ENCODE measurements around the gene OGFR. TPM values are rescaled to one million over a fixed set of nuclear protein-coding genes. Genes with fewer than 3 reads are reported as not detected.

Gene OGFR
- total RNA-seq, 1 donor, result 33.7 TPM

- no peak for TF ChIP-seq CTCF (IDR thresholded peaks at IDR 0.05; ENCODE audit: insufficient read depth, low read depth, low read length)
- DNase-seq (ENCODE audit: low read depth), result no peak
Observed at GRCh38 chr20:62769346-62770071, 35.1 kb upstream of the OGFR start.

GRCh38 chr20:62770111-62770910 lies 34.3 kb upstream of the OGFR start:
- DNase-seq (ENCODE audit: low read depth), result no peak
- H3K4me3 ChIP-seq (ENCODE audit: low read depth, low read length), result no peak overlapping the region
- no peak for TF ChIP-seq CTCF (IDR thresholded peaks at IDR 0.05; ENCODE audit: insufficient read depth, low read depth, low read length)

More at GRCh38 chr20:62769346-62770071, 35.1 kb upstream of the OGFR start:
- no peak overlapping the region for H3K4me3 ChIP-seq (ENCODE audit: low read depth, low read length)

GRCh38 chr20:62770916-62771315 lies 33.7 kb upstream of the OGFR start:
- H3K4me3 ChIP-seq (ENCODE audit: low read depth, low read length), result no peak overlapping the region
- no peak for DNase-seq (ENCODE audit: low read depth)
- TF ChIP-seq CTCF (IDR thresholded peaks at IDR 0.05; ENCODE audit: insufficient read depth, low read depth, low read length), result no peak

- no peak for DNase-seq (ENCODE audit: low read depth)
- no peak overlapping the region for H3K4me3 ChIP-seq (ENCODE audit: low read depth, low read length)
- TF ChIP-seq CTCF (IDR thresholded peaks at IDR 0.05; ENCODE audit: insufficient read depth, low read depth, low read length), result no peak
Observed at GRCh38 chr20:62771396-62772102, 33.1 kb upstream of the OGFR start.

- no peak overlapping the region for H3K4me3 ChIP-seq (ENCODE audit: low read depth, low read length)
- no peak for TF ChIP-seq CTCF (IDR thresholded peaks at IDR 0.05; ENCODE audit: insufficient read depth, low read depth, low read length)
- DNase-seq (ENCODE audit: low read depth), result no peak
Observed at GRCh38 chr20:62772103-62772611, 32.5 kb upstream of the OGFR start.

GRCh38 chr20:62772619-62772989 lies 32.0 kb upstream of the OGFR start:
- DNase-seq (ENCODE audit: low read depth), result no peak
- TF ChIP-seq CTCF (IDR thresholded peaks at IDR 0.05; ENCODE audit: insufficient read depth, low read depth, low read length), result no peak
- H3K4me3 ChIP-seq (ENCODE audit: low read depth, low read length), result no peak overlapping the region
